CD4-positive, CD25-positive, alpha-beta regulatory T cell (primary cell): Measurements from ENCODE around the gene GAS2. TPM values are rescaled to one million over a fixed set of nuclear protein-coding genes. Genes with fewer than 3 reads are reported as not detected.

Experiments used
- ATAC-seq, 2 donors: fragments of 150-1000 bp; cut with Tn5 transposase; one replicate each; pipeline ENCODE4 v1.10.0; 2021; ENCODE audit warnings: low read depth in 2 of 2, moderate number of reproducible peaks in 2 of 2, moderate library complexity in 1 of 2
- DNase-seq, 3 donors: peaks; one replicate each; pipeline versions ENCODE4 v3.0.0 to v3.0.0-alpha.2; 2012 to 2022; ENCODE audit warnings: mixed read lengths in 1 of 3
- H3K27ac ChIP-seq: one replicate; pipeline ENCODE4 v1.7.0; 2013; ENCODE audit warnings: mild to moderate bottlenecking, low read length; ENCODE audit not compliant: insufficient read depth, poor library complexity, severe bottlenecking
- H3K27me3 ChIP-seq: one replicate; pipeline ENCODE4 v1.7.0; 2013; ENCODE audit warnings: low read length; ENCODE audit not compliant: control insufficient read depth, insufficient read depth
- H3K36me3 ChIP-seq: one replicate; pipeline ENCODE4 v1.7.0; 2013; ENCODE audit warnings: mild to moderate bottlenecking, low read length, moderate library complexity; ENCODE audit not compliant: control insufficient read depth, insufficient read depth
- H3K4me1 ChIP-seq: 2 replicates; pipeline ENCODE4 v1.7.0; 2013; ENCODE audit warnings: mild to moderate bottlenecking, low read length; ENCODE audit not compliant: insufficient read depth, control insufficient read depth, poor library complexity, severe bottlenecking
- H3K4me3 ChIP-seq: one replicate; pipeline ENCODE4 v1.7.0; 2013; ENCODE audit warnings: low read depth, mild to moderate bottlenecking, low read length, moderate library complexity
- H3K9me3 ChIP-seq, 2 experiments: 1 replicate in 1 of 2; 2 replicates in 1 of 2; pipeline ENCODE4 v1.7.0; 2013; ENCODE audit warnings: low read length in 2 of 2, mild to moderate bottlenecking in 1 of 2, moderate library complexity in 1 of 2; ENCODE audit not compliant: control insufficient read depth in 2 of 2
- H3K27ac Mint-ChIP-seq, 3 donors: one replicate each; pipeline ENCODE4 v1.8.0; 2020 to 2022; ENCODE audit warnings: mild to moderate bottlenecking in 3 of 3, mixed read lengths in 3 of 3, moderate library complexity in 2 of 3
- H3K27me3 Mint-ChIP-seq: one replicate; pipeline ENCODE4 v1.8.0; 2022; ENCODE audit warnings: mild to moderate bottlenecking, mixed read lengths
- H3K36me3 Mint-ChIP-seq: one replicate; pipeline ENCODE4 v1.8.0; 2020; ENCODE audit warnings: mixed read lengths
- H3K4me1 Mint-ChIP-seq, 4 donors: one replicate each; pipeline ENCODE4 v1.8.0; 2020 to 2022; ENCODE audit warnings: mixed read lengths in 4 of 4, mild to moderate bottlenecking in 1 of 4
- H3K4me3 Mint-ChIP-seq, 4 donors: one replicate each; pipeline ENCODE4 v1.8.0; 2020 to 2022; ENCODE audit warnings: mild to moderate bottlenecking in 4 of 4, mixed read lengths in 4 of 4, moderate library complexity in 3 of 4
- H3K9me3 Mint-ChIP-seq, 7 donors: one replicate each; pipeline ENCODE4 v1.8.0; 2020 to 2022; ENCODE audit warnings: mixed read lengths in 7 of 7, mild to moderate bottlenecking in 3 of 7, moderate library complexity in 2 of 7
- polyA plus RNA-seq, 4 donors: library from polyadenylated mRNA; unstranded; fragments of 300-500 nt; fragmentation: Illumina TruSeq; gene quantifications; one replicate each; pipeline ENCODE4 v1.2.3, GENCODE V29; 2021
- total RNA-seq: library from RNA; stranded (reverse); gene quantifications from one replicate; pipeline ENCODE4 v1.2.3, GENCODE V29; 2022

The GAS2 gene
- total and polyA plus RNA-seq, 5 donors from 2014 or later: 1.0 to 4.7 (median 3.7) TPM

DNA sequence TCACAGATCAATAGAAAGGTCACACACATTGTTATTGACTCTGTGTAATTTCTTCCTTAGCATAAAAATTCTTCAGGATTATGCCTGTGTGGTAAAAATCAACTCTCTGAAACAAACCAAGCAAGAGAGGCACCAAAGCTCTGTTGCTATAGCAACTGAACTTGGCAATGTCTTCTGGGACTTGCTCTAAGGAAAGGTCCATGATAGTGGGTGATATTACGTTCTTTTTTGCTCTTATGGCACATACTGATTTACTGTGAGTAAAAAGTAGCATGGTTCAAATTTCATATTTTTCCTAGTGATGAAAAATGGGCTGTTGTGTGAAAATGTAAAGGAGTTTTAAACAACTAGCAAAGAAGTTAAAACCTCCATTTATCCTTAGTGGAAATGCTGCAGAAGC, 96.8 kb downstream of the GAS2 start:
- H3K27ac Mint-ChIP-seq: no peak overlapping the region
- peaks cover 5% of the 10 kb centered on the region for H3K27me3 Mint-ChIP-seq
- H3K4me1 ChIP-seq: no peaks in the 10 kb centered on the region
- no peaks in the 10 kb centered on the region for H3K36me3 Mint-ChIP-seq
- H3K36me3 ChIP-seq: no peaks in the 10 kb centered on the region
- no peak overlapping the region for H3K4me3 ChIP-seq
- H3K4me3 Mint-ChIP-seq: no peak overlapping the region
- no peak overlapping the region for H3K27ac ChIP-seq
- no peak for ATAC-seq
- H3K9me3 Mint-ChIP-seq: peaks cover 0 to 1% (median 0%) of the 10 kb centered on the region in 7 donors
- H3K27me3 ChIP-seq: no peaks in the 10 kb centered on the region
- no peak for DNase-seq
- H3K9me3 ChIP-seq: no peaks in the 10 kb centered on the region
- no peaks in the 10 kb centered on the region for H3K4me1 Mint-ChIP-seq

DNA sequence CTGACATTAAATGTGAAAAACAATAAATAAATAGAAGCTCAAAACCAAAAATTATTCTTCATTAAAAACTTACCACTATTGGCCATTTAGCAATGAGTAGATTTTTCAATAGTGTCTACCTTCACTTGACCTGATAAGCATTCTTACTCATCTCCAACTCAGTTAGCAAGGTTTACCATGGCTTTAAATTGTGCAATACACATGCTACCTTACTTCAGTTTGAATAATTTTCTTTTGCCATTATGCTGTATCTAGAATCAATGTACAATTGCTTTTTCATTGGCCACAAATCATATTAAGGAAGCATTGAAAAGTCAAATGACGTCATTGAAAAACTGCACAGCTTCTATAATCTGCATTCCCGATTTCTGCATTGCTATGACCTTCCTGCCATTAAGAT, 98.3 kb downstream of the GAS2 start:
- H3K4me1 ChIP-seq: no peaks in the 10 kb centered on the region
- Mint-ChIP-seq H3K4me3 (no peak overlapping the region), H3K27ac (no peak overlapping the region), H3K27me3 (peaks cover 5% of the 10 kb centered on the region), H3K4me1 (no peaks in the 10 kb centered on the region), H3K36me3 (no peaks in the 10 kb centered on the region), H3K9me3 (peaks cover 0 to 1% (median 0%) of the 10 kb centered on the region in 7 donors)
- H3K27ac ChIP-seq: no peak overlapping the region
- H3K4me3 ChIP-seq: no peak overlapping the region
- no peak for ATAC-seq
- no peak for DNase-seq
- H3K36me3 ChIP-seq: no peaks in the 10 kb centered on the region
- no peaks in the 10 kb centered on the region for H3K27me3 ChIP-seq
- H3K9me3 ChIP-seq: no peaks in the 10 kb centered on the region

DNA sequence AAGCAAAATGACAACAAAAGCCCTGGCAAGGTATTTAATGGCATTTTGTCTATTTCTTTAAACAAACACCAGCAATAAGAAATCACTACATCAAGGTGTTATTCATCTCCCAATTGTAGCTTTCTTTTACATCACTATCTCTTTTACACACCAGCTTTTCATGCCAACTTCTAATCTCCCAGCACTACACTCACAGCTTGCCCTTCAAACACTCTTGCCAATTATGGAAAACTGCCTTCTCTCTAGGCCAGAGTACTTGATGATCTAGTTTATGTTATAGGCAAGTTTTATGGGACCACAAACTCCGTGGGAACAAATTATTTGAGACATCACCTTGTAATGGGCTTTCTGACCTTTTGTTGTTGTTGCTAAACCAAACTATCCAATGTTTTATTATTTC, 101.9 kb downstream of the GAS2 start:
- Mint-ChIP-seq H3K36me3 (no peaks in the 10 kb centered on the region), H3K4me1 (no peaks in the 10 kb centered on the region), H3K27me3 (peaks cover 12% of the 10 kb centered on the region), H3K27ac (no peak overlapping the region), H3K9me3 (no peaks in the 10 kb centered on the region), H3K4me3 (no peak overlapping the region)
- Histone ChIP-seq H3K27ac (no peak overlapping the region), H3K9me3 (no peaks in the 10 kb centered on the region), H3K27me3 (no peaks in the 10 kb centered on the region), H3K36me3 (no peaks in the 10 kb centered on the region), H3K4me3 (no peak overlapping the region), H3K4me1 (no peaks in the 10 kb centered on the region)
- DNase-seq: no peak
- no peak for ATAC-seq

DNA sequence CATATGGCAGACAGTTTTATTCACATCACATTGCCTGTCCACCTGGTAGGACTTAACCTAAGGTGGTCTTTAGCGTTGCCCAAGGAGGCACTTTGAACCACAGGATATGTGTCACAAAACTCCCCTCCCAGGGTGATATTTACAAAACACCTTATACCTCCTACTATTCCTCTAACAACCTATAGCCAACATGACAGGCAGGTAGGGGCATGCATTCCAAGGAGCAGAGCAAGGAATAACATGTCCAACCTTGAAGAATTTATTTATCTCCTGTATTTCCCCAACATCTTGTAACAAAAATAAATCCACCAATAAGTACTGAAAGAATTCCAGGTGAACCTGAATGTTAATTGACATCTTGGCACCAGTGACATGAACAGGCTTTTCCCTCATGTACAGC, 102.7 kb downstream of the GAS2 start:
- no peak overlapping the region for H3K27ac ChIP-seq
- Mint-ChIP-seq H3K36me3 (no peaks in the 10 kb centered on the region), H3K27me3 (peaks cover 17% of the 10 kb centered on the region), H3K9me3 (no peaks in the 10 kb centered on the region), H3K4me1 (no peaks in the 10 kb centered on the region), H3K4me3 (no peak overlapping the region), H3K27ac (no peak overlapping the region)
- H3K9me3 ChIP-seq: no peaks in the 10 kb centered on the region
- DNase-seq: no peak
- H3K4me1 ChIP-seq: no peaks in the 10 kb centered on the region
- no peak overlapping the region for H3K4me3 ChIP-seq
- no peak for ATAC-seq
- H3K36me3 ChIP-seq: no peaks in the 10 kb centered on the region
- no peaks in the 10 kb centered on the region for H3K27me3 ChIP-seq

DNA sequence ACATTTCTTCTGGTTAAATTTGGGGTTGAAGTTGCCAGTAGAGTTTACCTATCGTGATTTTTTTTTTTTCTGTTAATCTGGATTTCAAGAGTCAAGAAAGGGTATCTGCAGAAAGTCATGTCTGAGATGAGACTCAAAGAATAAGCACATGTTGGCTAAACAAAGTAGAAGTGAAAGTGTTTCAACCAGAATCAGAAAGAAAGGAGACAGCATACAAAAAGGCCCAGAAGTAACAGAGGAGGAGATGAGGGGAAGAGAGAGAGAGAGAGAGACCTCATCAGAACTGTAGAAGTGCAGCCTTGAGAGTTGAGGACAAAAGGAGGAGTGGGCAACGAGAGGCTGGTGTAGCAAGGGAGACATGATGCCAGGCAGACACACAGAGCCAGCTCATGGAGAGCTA, 108.3 kb downstream of the GAS2 start:
- Mint-ChIP-seq H3K4me1 (peaks cover 0 to 4% (median 0%) of the 10 kb centered on the region in 4 donors), H3K27me3 (peaks cover 19% of the 10 kb centered on the region), H3K9me3 (no peaks in the 10 kb centered on the region), H3K36me3 (no peaks in the 10 kb centered on the region), H3K4me3 (no peak overlapping the region), H3K27ac (no peak overlapping the region)
- no peak overlapping the region for H3K27ac ChIP-seq
- H3K4me1 ChIP-seq: no peaks in the 10 kb centered on the region
- no peaks in the 10 kb centered on the region for H3K36me3 ChIP-seq
- ATAC-seq (no peak), DNase-seq (peak in 1 of 3 donors; percentile 34)
- H3K27me3 ChIP-seq: no peaks in the 10 kb centered on the region
- no peaks in the 10 kb centered on the region for H3K9me3 ChIP-seq
- H3K4me3 ChIP-seq: no peak overlapping the region

DNA sequence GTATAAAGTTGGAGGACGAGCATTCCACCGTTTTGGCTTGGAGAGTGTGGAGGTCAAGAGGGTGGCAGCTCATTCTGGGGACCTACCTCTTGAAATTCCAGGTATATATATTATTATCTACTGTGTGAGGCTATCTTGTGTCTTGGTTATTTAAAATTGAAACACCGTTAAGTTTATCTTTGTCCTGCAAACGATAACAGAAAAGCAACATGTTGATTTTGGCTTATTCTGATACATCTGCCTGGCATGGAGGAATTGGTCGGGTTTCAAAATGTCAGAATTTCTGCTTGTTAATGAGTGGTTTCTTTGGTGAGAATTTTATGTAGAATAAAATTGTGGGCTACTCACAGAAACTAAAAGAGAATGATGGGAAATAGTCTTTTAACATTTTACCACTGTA, 108.8 kb downstream of the GAS2 start:
- H3K36me3 Mint-ChIP-seq: no peaks in the 10 kb centered on the region
- peaks cover 19% of the 10 kb centered on the region for H3K27me3 Mint-ChIP-seq
- no peak overlapping the region for H3K4me3 Mint-ChIP-seq
- H3K4me1 Mint-ChIP-seq: peaks cover 0 to 4% (median 0%) of the 10 kb centered on the region in 4 donors
- H3K27ac Mint-ChIP-seq: no peak overlapping the region
- Histone ChIP-seq H3K27me3 (no peaks in the 10 kb centered on the region), H3K9me3 (no peaks in the 10 kb centered on the region), H3K36me3 (no peaks in the 10 kb centered on the region), H3K4me3 (no peak overlapping the region), H3K4me1 (no peaks in the 10 kb centered on the region), H3K27ac (no peak overlapping the region)
- no peaks in the 10 kb centered on the region for H3K9me3 Mint-ChIP-seq
- DNase-seq (no peak), ATAC-seq (no peak)

DNA sequence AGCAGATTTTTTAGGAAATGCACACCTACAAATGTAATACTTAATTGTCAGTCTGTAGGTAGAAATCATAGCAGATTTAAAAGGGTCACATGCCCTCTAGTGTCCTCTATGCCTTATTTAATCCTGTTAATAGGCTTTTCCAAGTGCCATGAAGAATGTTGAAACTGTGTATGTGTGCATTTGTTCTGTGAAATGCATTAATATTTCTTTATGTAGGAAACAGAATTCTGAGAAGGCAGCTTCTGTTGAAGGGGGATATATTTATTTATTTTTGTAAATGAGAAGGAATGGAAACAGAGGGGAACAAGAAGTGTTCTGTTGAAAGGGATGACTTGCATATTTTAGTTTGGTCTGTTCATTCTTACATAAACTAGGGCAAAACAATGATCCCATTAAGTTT, 112.2 kb downstream of the GAS2 start:
- peak in 1 of 3 donors; percentile 24 for DNase-seq
- H3K4me3 Mint-ChIP-seq: no peak overlapping the region
- no peaks in the 10 kb centered on the region for H3K36me3 Mint-ChIP-seq
- peaks cover 13% of the 10 kb centered on the region for H3K27me3 Mint-ChIP-seq
- Histone ChIP-seq H3K36me3 (no peaks in the 10 kb centered on the region), H3K9me3 (no peaks in the 10 kb centered on the region), H3K27me3 (no peaks in the 10 kb centered on the region), H3K4me3 (no peak overlapping the region), H3K4me1 (no peaks in the 10 kb centered on the region), H3K27ac (no peak overlapping the region)
- no peak for ATAC-seq
- H3K27ac Mint-ChIP-seq: no peak overlapping the region
- peaks cover 0 to 10% (median 1%) of the 10 kb centered on the region in 4 donors for H3K4me1 Mint-ChIP-seq
- H3K9me3 Mint-ChIP-seq: no peaks in the 10 kb centered on the region

DNA sequence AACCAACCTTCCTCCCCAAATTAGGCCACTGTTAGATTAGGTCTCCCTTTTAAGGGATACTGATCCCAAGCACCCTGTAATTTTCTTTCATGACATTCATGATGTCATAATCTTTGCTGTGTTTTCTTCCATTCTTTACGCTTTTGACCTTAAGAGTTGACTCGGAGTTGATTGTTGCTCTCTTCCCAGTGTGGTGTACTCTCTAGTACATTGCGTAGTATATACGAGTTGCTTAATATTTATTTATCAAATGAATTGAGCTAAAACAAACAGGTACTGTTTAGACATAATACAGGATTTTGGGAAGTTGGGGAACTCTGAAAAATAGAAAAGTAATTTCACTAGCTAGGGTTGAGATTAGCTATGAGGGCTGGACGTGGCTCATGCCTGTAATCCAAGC, 113.4 kb downstream of the GAS2 start:
- H3K36me3 ChIP-seq: no peaks in the 10 kb centered on the region
- peak overlapping the region in 1 of 3 donors; percentile 27 for H3K27ac Mint-ChIP-seq
- H3K4me1 Mint-ChIP-seq: peaks cover 0 to 8% (median 1%) of the 10 kb centered on the region in 4 donors
- no peaks in the 10 kb centered on the region for H3K27me3 ChIP-seq
- no peaks in the 10 kb centered on the region for H3K36me3 Mint-ChIP-seq
- no peaks in the 10 kb centered on the region for H3K9me3 ChIP-seq
- no peaks in the 10 kb centered on the region for H3K9me3 Mint-ChIP-seq
- DNase-seq: no peak
- H3K4me3 Mint-ChIP-seq: no peak overlapping the region
- H3K4me3 ChIP-seq: no peak overlapping the region
- H3K4me1 ChIP-seq: no peaks in the 10 kb centered on the region
- H3K27me3 Mint-ChIP-seq: peaks cover 11% of the 10 kb centered on the region
- ATAC-seq: no peak
- H3K27ac ChIP-seq: no peak overlapping the region
